ENCODE measurements around the gene FSD1L.

Gene FSD1L

GRCh38 chr9:105405514-105406131, 42.2 kb upstream of the FSD1L start:
- H3K4me1 ChIP-seq (ENCODE audit: low read depth, poor library complexity, severe bottlenecking) = peaks cover 47% of the 10 kb centered on the region
- no peaks in the 10 kb centered on the region for H3K27me3 ChIP-seq (ENCODE audit: insufficient read depth, low read depth)
- peak overlapping the region; percentile 80 for H3K4me2 ChIP-seq
- H3K36me3 ChIP-seq (ENCODE audit: insufficient read depth) = no peaks in the 10 kb centered on the region
- TF ChIP-seq, protein P1, sequence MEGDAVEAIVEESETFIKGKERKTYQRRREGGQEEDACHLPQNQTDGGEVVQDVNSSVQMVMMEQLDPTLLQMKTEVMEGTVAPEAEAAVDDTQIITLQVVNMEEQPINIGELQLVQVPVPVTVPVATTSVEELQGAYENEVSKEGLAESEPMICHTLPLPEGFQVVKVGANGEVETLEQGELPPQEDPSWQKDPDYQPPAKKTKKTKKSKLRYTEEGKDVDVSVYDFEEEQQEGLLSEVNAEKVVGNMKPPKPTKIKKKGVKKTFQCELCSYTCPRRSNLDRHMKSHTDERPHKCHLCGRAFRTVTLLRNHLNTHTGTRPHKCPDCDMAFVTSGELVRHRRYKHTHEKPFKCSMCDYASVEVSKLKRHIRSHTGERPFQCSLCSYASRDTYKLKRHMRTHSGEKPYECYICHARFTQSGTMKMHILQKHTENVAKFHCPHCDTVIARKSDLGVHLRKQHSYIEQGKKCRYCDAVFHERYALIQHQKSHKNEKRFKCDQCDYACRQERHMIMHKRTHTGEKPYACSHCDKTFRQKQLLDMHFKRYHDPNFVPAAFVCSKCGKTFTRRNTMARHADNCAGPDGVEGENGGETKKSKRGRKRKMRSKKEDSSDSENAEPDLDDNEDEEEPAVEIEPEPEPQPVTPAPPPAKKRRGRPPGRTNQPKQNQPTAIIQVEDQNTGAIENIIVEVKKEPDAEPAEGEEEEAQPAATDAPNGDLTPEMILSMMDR (conservative IDR thresholded peaks at IDR 0.05; ENCODE audit: low read depth, low read length) = no peak
- H2AFZ ChIP-seq (ENCODE audit: low read depth) = 0 out of 2 replicates have a peak overlapping the region, but pooled peaks have one; percentile 13
- peak overlapping the region; percentile 61 for H3K27ac ChIP-seq
- no peak overlapping the region; the same call in 1 of the 2 replicates for H3K9ac ChIP-seq
- no peak overlapping the region for H3K4me3 ChIP-seq (IDR thresholded peaks at IDR 0.05; ENCODE audit: insufficient read depth, low read depth, low read length)
- H3K79me2 ChIP-seq (ENCODE audit: insufficient read depth, low read depth) = no peaks in the 10 kb centered on the region
- H4K20me1 ChIP-seq (ENCODE audit: insufficient read depth) = no peaks in the 10 kb centered on the region

DNA sequence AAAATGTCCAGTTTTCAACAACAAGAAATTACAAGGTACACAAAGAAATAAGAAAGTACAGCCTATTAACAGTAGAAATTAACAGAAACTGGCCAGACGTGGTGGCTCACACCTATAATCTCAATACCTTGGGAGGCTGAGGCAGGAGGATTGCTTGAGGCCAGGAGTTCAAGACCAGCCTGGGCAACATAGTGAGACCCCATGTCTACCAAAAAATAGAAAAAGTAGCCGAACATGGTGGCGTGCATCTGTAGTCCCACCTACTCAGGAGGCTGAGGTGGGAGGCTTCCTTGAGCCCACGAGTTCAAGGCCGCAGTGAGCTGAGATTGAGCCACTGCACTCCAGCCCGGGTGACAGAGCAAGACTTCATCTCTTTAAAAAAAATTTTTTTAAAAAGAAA, 41.5 kb upstream of the FSD1L start:
- Histone ChIP-seq H3K27ac (peak overlapping the region; percentile 61; the same call in 1 of the 2 replicates), H3K79me2 (ENCODE audit: insufficient read depth, low read depth) (no peaks in the 10 kb centered on the region), H3K4me2 (peak overlapping the region; percentile 80), H3K4me1 (ENCODE audit: low read depth, poor library complexity, severe bottlenecking) (peaks cover 47% of the 10 kb centered on the region), H2AFZ (ENCODE audit: low read depth) (no peak overlapping the region), H3K4me3 (IDR thresholded peaks at IDR 0.05; ENCODE audit: insufficient read depth, low read depth, low read length) (no peak overlapping the region), H3K27me3 (ENCODE audit: insufficient read depth, low read depth) (no peaks in the 10 kb centered on the region), H3K9ac (no peak overlapping the region), H3K36me3 (ENCODE audit: insufficient read depth) (no peaks in the 10 kb centered on the region), H4K20me1 (ENCODE audit: insufficient read depth) (no peaks in the 10 kb centered on the region)
- TF ChIP-seq, protein P1 (conservative IDR thresholded peaks at IDR 0.05; ENCODE audit: low read depth, low read length) = no peak

GRCh38 chr9:105413525-105413924, 34.3 kb upstream of the FSD1L start:
- Histone ChIP-seq H3K79me2 (ENCODE audit: insufficient read depth, low read depth) (no peaks in the 10 kb centered on the region), H3K4me1 (ENCODE audit: low read depth, poor library complexity, severe bottlenecking) (peaks cover 27% of the 10 kb centered on the region), H2AFZ (ENCODE audit: low read depth) (no peak overlapping the region), H3K9ac (no peak overlapping the region), H3K4me2 (no peak overlapping the region), H3K27ac (no peak overlapping the region), H3K27me3 (ENCODE audit: insufficient read depth, low read depth) (no peaks in the 10 kb centered on the region), H3K36me3 (ENCODE audit: insufficient read depth) (no peaks in the 10 kb centered on the region), H4K20me1 (ENCODE audit: insufficient read depth) (no peaks in the 10 kb centered on the region), H3K4me3 (IDR thresholded peaks at IDR 0.05; ENCODE audit: insufficient read depth, low read depth, low read length) (no peak overlapping the region)
- TF ChIP-seq, protein P1 (conservative IDR thresholded peaks at IDR 0.05; ENCODE audit: low read depth, low read length) = no peak

DNA sequence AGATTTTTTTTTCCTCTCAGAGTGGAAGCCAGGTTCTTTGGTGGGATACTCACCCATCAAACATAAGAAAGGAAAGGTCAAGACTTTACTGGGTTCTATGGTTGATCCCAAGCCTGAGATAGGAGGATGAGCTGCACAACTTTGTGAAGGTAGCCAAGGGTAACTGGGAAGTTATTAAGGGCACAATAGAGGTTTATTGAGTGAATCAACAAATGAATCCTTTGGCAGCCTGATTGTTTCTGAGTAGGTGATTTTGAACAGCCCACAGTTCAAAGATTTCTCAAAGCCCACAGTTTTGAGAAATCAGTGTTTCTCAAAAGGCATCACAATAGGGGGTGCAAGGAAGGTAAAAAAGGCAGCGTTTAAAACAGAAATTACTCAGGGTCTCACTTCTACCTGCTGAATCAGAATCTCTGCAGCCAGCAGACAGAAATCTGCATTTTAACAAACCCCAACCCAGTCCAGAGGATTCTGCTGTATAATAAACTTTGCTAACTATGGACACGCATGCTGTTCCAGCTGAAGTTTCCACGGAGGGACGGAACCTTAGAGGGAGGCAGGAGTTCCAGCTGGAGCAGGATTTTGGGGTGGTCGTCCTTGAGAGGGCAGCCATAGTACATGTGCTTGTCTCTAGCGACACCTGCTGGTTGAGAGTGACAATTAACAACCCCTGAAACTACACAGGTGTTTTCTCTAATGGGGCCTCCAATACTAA, 32.7 kb upstream of the FSD1L start:
- Histone ChIP-seq H3K4me1 (ENCODE audit: low read depth, poor library complexity, severe bottlenecking) (peaks cover 27% of the 10 kb centered on the region), H3K79me2 (ENCODE audit: insufficient read depth, low read depth) (no peaks in the 10 kb centered on the region), H3K27ac (no peak overlapping the region), H3K4me2 (no peak overlapping the region; the same call in 1 of the 2 replicates), H3K4me3 (IDR thresholded peaks at IDR 0.05; ENCODE audit: insufficient read depth, low read depth, low read length) (no peak overlapping the region), H4K20me1 (ENCODE audit: insufficient read depth) (no peaks in the 10 kb centered on the region), H3K27me3 (ENCODE audit: insufficient read depth, low read depth) (no peaks in the 10 kb centered on the region), H2AFZ (ENCODE audit: low read depth) (peak overlapping the region; percentile 6; the same call in 1 of the 2 replicates), H3K36me3 (ENCODE audit: insufficient read depth) (no peaks in the 10 kb centered on the region), H3K9ac (no peak overlapping the region)
- TF ChIP-seq, protein P1 (conservative IDR thresholded peaks at IDR 0.05; ENCODE audit: low read depth, low read length) = peak; percentile 99

Data from KMS-11 (cell line).